SK-N-SH (cell line): Measurements from ENCODE around the gene TMEM11. TPM values are rescaled to one million over a fixed set of nuclear protein-coding genes. Genes with fewer than 3 reads are reported as not detected.
A peak's percentile ranks its signal among the peaks of the same experiment; 100 is the strongest.

Experiments used
- CTCF ChIA-PET: fragments of 300-600, 350-600 bp; formaldehyde crosslinking; extraction: SDS; loops from one replicate; lab custom pipeline; 2021; lab: Yijun Ruan, JAX
- POLR2A ChIA-PET: fragments of 350-600 bp; sonication (Branson Sonifier 250); formaldehyde crosslinking; extraction: SDS; loops from one replicate; lab custom pipeline; 2020; ENCODE audit warnings: antibody characterized with exemption, inconsistent platforms; lab: Yijun Ruan, JAX
- DNase-seq: peaks from one replicate; pipeline ENCODE4 v3.0.0; 2012
- H2AFZ ChIP-seq: fragments of 200-600 bp; sonication (generic); 2 replicates; pipeline ENCODE4 v1.8.1; 2016; ENCODE audit warnings: antibody characterized with exemption, mild to moderate bottlenecking, low read depth
- H3F3A ChIP-seq: fragments of 200-600 bp; sonication (generic); replicated peaks from 2 replicates; pipeline ENCODE3; 2016; ENCODE audit warnings: antibody characterized with exemption, mild to moderate bottlenecking; ENCODE audit not compliant: insufficient read depth
- H3K27ac ChIP-seq, 2 experiments: fragments of 200-500 bp in 1 of 2; fragments of 200-600 bp in 1 of 2; sonication (Bioruptor generic) in 1 of 2; sonication (generic), shearing (Covaris generic) in 1 of 2; 2 replicates each; pipeline versions ENCODE4 v1.5.1 to v1.6.1; 2014 to 2016; ENCODE audit warnings: low read depth in 2 of 2, inconsistent platforms in 1 of 2, low read length in 1 of 2, mild to moderate bottlenecking in 1 of 2, mixed read lengths in 1 of 2
- H3K27me3 ChIP-seq: fragments of 200-600 bp; sonication (generic), shearing (Covaris generic); 2 replicates; pipeline ENCODE4 v1.6.1; 2016; ENCODE audit warnings: mixed run types; ENCODE audit not compliant: insufficient read depth
- H3K36me3 ChIP-seq, 2 experiments: fragments of 200-500 bp in 1 of 2; fragments of 200-600 bp in 1 of 2; sonication (Bioruptor generic) in 1 of 2; sonication (generic) in 1 of 2; replicated peaks in 1 of 2; 2 replicates each; pipeline versions ENCODE3 to v1.5.1; 2014 to 2016; ENCODE audit warnings: low read length in 1 of 2, mild to moderate bottlenecking in 1 of 2; ENCODE audit not compliant: insufficient read depth in 2 of 2, control insufficient read depth in 1 of 2
- H3K4me1 ChIP-seq, 2 experiments: fragments of 200-500 bp in 1 of 2; fragments of 200-600 bp in 1 of 2; sonication (Bioruptor generic) in 1 of 2; sonication (generic), shearing (Covaris generic) in 1 of 2; 2 replicates each; pipeline versions ENCODE4 v1.5.1 to v1.6.1; 2014 to 2016; ENCODE audit warnings: low read depth in 1 of 2, low read length in 1 of 2, mixed run types in 1 of 2; ENCODE audit not compliant: insufficient read depth in 2 of 2, control insufficient read depth in 1 of 2
- H3K4me2 ChIP-seq: fragments of 200-600 bp; sonication (generic), shearing (Covaris generic); 2 replicates; pipeline ENCODE4 v1.6.1; 2017; ENCODE audit warnings: mixed run types
- H3K4me3 ChIP-seq, 2 experiments: fragments of 200-500 bp in 1 of 2; fragments of 200-600 bp in 1 of 2; sonication (Bioruptor generic) in 1 of 2; sonication (generic), shearing (Covaris generic) in 1 of 2; 2 replicates each; pipeline versions ENCODE4 v1.5.1 to v1.8.1; 2014 to 2016; ENCODE audit warnings: low read depth in 2 of 2, inconsistent platforms in 1 of 2, low read length in 1 of 2, mild to moderate bottlenecking in 1 of 2, mixed read lengths in 1 of 2, moderate library complexity in 1 of 2
- H3K79me2 ChIP-seq: fragments of 200-600 bp; sonication (generic); 2 replicates; pipeline ENCODE4 v1.8.1; 2017; ENCODE audit warnings: mild to moderate bottlenecking; ENCODE audit not compliant: insufficient read depth
- H3K9ac ChIP-seq: fragments of 200-600 bp; sonication (generic); 2 replicates; pipeline ENCODE4 v1.6.1; 2017; ENCODE audit warnings: mixed run types
- H3K9me2 ChIP-seq: fragments of 200-600 bp; sonication (generic); 2 replicates; pipeline ENCODE4 v1.6.1; 2017; ENCODE audit warnings: mixed run types
- H3K9me3 ChIP-seq: fragments of 200-600 bp; sonication (generic); 2 replicates; pipeline ENCODE4 v1.6.1; 2017; ENCODE audit warnings: mixed run types, mild to moderate bottlenecking, moderate library complexity
- H4K20me1 ChIP-seq: fragments of 200-600 bp; sonication (generic); 2 replicates; pipeline ENCODE4 v1.6.1; 2017; ENCODE audit warnings: mild to moderate bottlenecking, mixed run types; ENCODE audit not compliant: insufficient read depth
- EP300 ChIP-seq, 2 experiments: IDR thresholded peaks; 2 replicates each; pipeline versions ENCODE4 v1.4.0 to v1.6.1; 2012; ENCODE audit warnings: borderline replicate concordance in 1 of 2, low read depth in 1 of 2, low read length in 1 of 2
- EZH2phosphoT487 ChIP-seq: fragments of 200-600 bp; sonication (generic); IDR thresholded peaks from 2 replicates; pipeline ENCODE4 v1.6.1; 2017; ENCODE audit warnings: low read depth, mixed run types, mild to moderate bottlenecking, antibody characterized with exemption, moderate library complexity, borderline replicate concordance
- FOSL2 ChIP-seq: IDR thresholded peaks from 2 replicates; pipeline ENCODE4 v1.4.0; 2012; ENCODE audit warnings: low read depth, mild to moderate bottlenecking, moderate library complexity, borderline replicate concordance
- MXI1 ChIP-seq: IDR thresholded peaks from 2 replicates; pipeline ENCODE4 v1.6.1; 2012; ENCODE audit warnings: mild to moderate bottlenecking, low read depth, low read length, improper control_type of control experiment
- RCOR1 ChIP-seq: fragments of 150-350 bp; IDR thresholded peaks from 2 replicates; pipeline ENCODE4 v1.6.1; 2017; ENCODE audit warnings: antibody characterized with exemption, low read length
- REST ChIP-seq: IDR thresholded peaks from 2 replicates; pipeline ENCODE4 v1.6.1; 2012; ENCODE audit warnings: mild to moderate bottlenecking, low read depth, low read length, moderate library complexity
- RFX5 ChIP-seq: IDR thresholded peaks from 2 replicates; pipeline ENCODE4 v1.6.1; 2012; ENCODE audit warnings: mild to moderate bottlenecking, improper control_type of control experiment, low read length
- WGBS: methylation state at CpG from one replicate; pipeline ENCODE4 v1.1.6; 2017; ENCODE audit warnings: low lambda C conversion rate; 5-methylcytosine and 5-hydroxymethylcytosine counted together
- polyA plus RNA-seq, 3 experiments: library from polyadenylated mRNA; depleted of rRNA; stranded (reverse); fragments of >200 nt; gene quantifications; 2 replicates each; pipeline ENCODE4 v1.2.3, GENCODE V29; 2012

The TMEM11 gene
- polyA plus RNA-seq, 1 of the 3 experiments (the other 2 are of a cell fraction) = 52.3 TPM

- WGBS = 94% methylated on average over 5 of the region's 5 CpGs
- peaks cover 4 to 14% of the 10 kb centered on the region in 2 experiments for H3K36me3 ChIP-seq
- H4K20me1 ChIP-seq = peaks cover 39% of the 10 kb centered on the region
- H3K4me2 ChIP-seq = no peak overlapping the region
- H2AFZ ChIP-seq = no peak overlapping the region
- ChIA-PET POLR2A (no interaction called here), CTCF (interaction anchor here (1.9 kb wide), 1 partner anchor 67 kb away, joined by 8 read pairs; no protein-coding TSS in a partner anchor)
- H3K9ac ChIP-seq = no peak overlapping the region
- no peak for DNase-seq
- no peak overlapping the region for H3K4me3 ChIP-seq
- peaks cover 4% of the 10 kb centered on the region for H3F3A ChIP-seq
- no peaks in the 10 kb centered on the region for H3K9me3 ChIP-seq
- peaks cover 0 to 25% of the 10 kb centered on the region in 2 experiments; a peak in 1 of 4 replicates for H3K4me1 ChIP-seq
- peaks cover 47% of the 10 kb centered on the region for H3K79me2 ChIP-seq
- H3K27me3 ChIP-seq = no peaks in the 10 kb centered on the region
- no peaks in the 10 kb centered on the region for H3K9me2 ChIP-seq
- TF ChIP-seq FOSL2 (no peak), MXI1 (no peak), RFX5 (no peak)
- H3K27ac ChIP-seq = no peak overlapping the region
Measured at GRCh38 chr17:21196126-21196525, 17.8 kb downstream of the TMEM11 start.

- ChIA-PET POLR2A (interaction anchor here (0.9 to 1.3 kb wide), 2 partner anchors 8 to 17 kb away, joined by 3 read pairs; no protein-coding TSS in a partner anchor), CTCF (interaction anchor here (1.2 to 2.0 kb wide), 6 partner anchors 9 to 76 kb away, joined by 3 to 8 read pairs (median 4); no protein-coding TSS in a partner anchor)
- peak overlapping the region in 1 of 2 experiments; percentile 40; a peak in 1 of 4 replicates for H3K27ac ChIP-seq
- TF ChIP-seq RCOR1 (0 out of 2 replicates have a peak, but pooled peaks have one; percentile 7), EZH2phosphoT487 (no peak), REST (no peak), EP300 (IDR thresholded peaks at IDR 0.05; ENCODE audit: borderline replicate concordance in 1 of 2, low read depth in 1 of 2, low read length in 1 of 2) (peak in 1 of 2 experiments; percentile 46; a peak in 2 of 4 replicates), FOSL2 (no peak)
- no peak overlapping the region for H2AFZ ChIP-seq
- H3K4me2 ChIP-seq = no peak overlapping the region
- H3K36me3 ChIP-seq = peaks cover 4 to 14% of the 10 kb centered on the region in 2 experiments
- H3K4me3 ChIP-seq = no peak overlapping the region
- H3K27me3 ChIP-seq = no peaks in the 10 kb centered on the region
- peaks cover 0 to 17% of the 10 kb centered on the region in 2 experiments; a peak in 1 of 4 replicates for H3K4me1 ChIP-seq
- no peaks in the 10 kb centered on the region for H3K9me3 ChIP-seq
- peaks cover 25% of the 10 kb centered on the region for H4K20me1 ChIP-seq
- H3K79me2 ChIP-seq = peaks cover 32% of the 10 kb centered on the region
- no peaks in the 10 kb centered on the region for H3K9me2 ChIP-seq
- no peak overlapping the region for H3K9ac ChIP-seq
- 80% methylated on average over 5 of the region's 5 CpGs for WGBS
- peak; percentile 70 for DNase-seq
- H3F3A ChIP-seq = peaks cover 4% of the 10 kb centered on the region
Measured at GRCh38 chr17:21194703-21195102, 19.3 kb downstream of the TMEM11 start.
